ENCODE results near the gene ATP11A. TPM values are rescaled to one million over a fixed set of nuclear protein-coding genes. Genes with fewer than 3 reads are reported as not detected.

Gene ATP11A
- total RNA-seq, 1 donor from 2014 or later = 211 TPM

DNA sequence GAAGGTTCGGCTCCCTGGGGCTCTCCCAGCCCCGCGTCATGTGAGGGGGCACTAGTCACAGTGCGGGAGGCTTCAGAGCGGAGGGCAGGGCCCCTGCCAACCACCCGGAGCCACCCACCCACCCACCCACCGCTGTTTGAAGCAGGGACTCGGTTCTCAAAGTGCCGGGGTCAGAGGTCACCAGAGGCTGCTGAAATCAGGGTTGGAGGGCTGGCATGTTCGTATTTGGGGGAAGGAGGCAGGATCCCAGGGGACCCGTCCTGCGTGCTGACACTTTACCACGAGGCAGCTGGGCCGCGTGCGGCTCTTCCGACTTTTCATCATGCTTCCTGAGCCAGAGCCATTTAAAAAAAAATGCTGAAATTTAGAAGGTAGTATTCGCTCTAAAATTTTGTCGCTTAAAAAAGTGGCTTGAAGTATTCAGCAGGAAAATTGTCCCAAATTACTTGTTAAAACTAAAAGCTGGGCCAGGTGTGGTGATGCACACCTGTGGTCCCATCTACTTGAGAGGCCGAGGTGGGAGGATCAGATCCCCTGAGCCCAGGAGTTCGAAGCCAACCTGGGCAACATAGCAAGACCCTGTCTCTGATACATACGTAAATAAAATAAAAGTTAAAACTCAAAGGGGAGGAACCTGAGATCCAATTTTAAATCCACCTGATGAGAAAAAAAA is 21.2 kb downstream of the ATP11A start:
- Mint-ChIP-seq H3K9me3 (ENCODE audit: unreplicated experiment) (no peaks in the 10 kb centered on the region), H3K4me3 (ENCODE audit: unreplicated experiment) (peak overlapping the region; percentile 56), H3K4me1 (ENCODE audit: unreplicated experiment) (peaks cover 82% of the 10 kb centered on the region), H3K27me3 (ENCODE audit: unreplicated experiment) (peaks cover 11% of the 10 kb centered on the region), H3K36me3 (ENCODE audit: low read depth, unreplicated experiment) (peaks cover 8% of the 10 kb centered on the region), H3K27ac (ENCODE audit: unreplicated experiment) (peak overlapping the region; percentile 91)
- TF ChIP-seq, protein P1, sequence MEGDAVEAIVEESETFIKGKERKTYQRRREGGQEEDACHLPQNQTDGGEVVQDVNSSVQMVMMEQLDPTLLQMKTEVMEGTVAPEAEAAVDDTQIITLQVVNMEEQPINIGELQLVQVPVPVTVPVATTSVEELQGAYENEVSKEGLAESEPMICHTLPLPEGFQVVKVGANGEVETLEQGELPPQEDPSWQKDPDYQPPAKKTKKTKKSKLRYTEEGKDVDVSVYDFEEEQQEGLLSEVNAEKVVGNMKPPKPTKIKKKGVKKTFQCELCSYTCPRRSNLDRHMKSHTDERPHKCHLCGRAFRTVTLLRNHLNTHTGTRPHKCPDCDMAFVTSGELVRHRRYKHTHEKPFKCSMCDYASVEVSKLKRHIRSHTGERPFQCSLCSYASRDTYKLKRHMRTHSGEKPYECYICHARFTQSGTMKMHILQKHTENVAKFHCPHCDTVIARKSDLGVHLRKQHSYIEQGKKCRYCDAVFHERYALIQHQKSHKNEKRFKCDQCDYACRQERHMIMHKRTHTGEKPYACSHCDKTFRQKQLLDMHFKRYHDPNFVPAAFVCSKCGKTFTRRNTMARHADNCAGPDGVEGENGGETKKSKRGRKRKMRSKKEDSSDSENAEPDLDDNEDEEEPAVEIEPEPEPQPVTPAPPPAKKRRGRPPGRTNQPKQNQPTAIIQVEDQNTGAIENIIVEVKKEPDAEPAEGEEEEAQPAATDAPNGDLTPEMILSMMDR (IDR thresholded peaks at IDR 0.05; ENCODE audit: unreplicated experiment) = peak; percentile 32
- DNase-seq (ENCODE audit: low spot score) = no peak

DNA sequence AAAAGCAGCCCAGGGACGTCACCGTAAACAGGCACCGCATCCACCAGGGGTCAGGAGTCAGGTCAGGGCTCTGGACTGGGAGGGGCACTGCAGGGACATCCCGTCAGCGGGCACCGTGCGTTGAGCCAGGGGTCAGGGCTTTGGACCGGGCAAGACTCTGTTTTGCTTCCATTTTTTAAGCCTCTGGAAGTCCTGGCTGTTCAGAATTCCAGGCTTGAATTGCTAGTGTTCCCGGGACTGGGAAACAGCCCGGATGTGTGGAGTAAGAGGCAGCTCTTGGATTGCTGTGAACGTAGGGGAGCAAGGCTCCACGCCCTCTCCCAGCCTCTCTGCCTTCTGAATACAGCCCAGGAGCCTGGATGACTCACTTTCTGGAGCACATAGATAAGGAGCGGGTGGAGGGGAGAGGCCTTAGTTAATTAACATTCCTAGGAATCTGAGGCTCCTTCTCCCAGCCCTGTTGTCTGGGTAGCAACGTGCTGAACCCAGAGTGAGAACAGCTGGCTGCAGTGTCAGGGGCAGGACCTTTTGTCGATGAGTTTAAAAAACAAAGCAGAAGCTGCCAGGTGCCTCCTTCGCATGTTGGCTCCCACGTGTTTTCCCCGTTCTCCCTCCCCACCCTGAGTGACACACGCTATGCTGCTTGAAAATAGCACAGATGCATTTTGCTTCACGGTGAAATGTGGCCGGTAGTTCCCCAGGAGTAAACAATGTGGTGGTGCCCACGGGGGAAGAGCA is 21.9 kb downstream of the ATP11A start:
- Mint-ChIP-seq H3K9me3 (ENCODE audit: unreplicated experiment) (no peaks in the 10 kb centered on the region), H3K36me3 (ENCODE audit: low read depth, unreplicated experiment) (peaks cover 8% of the 10 kb centered on the region), H3K4me3 (ENCODE audit: unreplicated experiment) (no peak overlapping the region), H3K4me1 (ENCODE audit: unreplicated experiment) (peaks cover 78% of the 10 kb centered on the region), H3K27me3 (ENCODE audit: unreplicated experiment) (peaks cover 11% of the 10 kb centered on the region), H3K27ac (ENCODE audit: unreplicated experiment) (peak overlapping the region; percentile 91)
- DNase-seq (ENCODE audit: low spot score) = peak; percentile 61
- TF ChIP-seq, protein P1 (IDR thresholded peaks at IDR 0.05; ENCODE audit: unreplicated experiment) = peak; percentile 14

DNA sequence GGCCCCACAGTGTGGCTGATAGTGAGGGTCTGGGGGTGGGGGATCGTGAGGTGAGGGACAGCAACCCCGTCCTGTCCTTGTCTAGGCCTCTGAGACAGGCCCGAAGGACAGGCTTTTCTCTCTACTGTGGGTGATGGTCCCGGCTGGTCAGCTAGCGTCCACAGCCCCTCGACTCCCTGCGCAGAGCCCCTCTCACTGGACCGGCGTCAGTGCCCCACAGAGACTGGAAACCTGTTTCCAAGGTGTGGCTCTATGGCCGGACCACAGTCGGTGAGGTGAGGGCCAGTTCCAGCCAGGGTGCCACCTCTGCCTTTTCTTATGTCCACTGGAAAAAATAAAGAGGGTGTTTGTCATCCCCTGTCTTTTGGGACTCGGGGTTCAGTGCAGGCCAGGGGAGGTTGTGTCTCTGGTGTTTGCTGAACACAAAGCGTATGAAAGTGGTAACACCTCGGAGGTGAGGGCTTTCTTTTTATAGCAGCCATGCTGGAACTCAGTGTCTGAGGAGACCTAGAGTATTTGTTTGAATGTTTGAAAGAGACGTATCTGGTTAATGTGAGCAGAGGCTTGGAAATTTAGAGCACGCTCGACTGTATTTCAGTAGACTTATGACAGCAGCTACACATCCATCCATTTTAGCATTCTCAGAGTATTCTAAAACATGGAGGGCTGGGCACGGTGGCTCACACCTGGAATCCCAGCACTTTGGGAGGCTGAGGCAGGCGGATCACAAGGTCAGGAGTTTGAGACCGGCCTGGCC is 22.8 kb downstream of the ATP11A start:
- Mint-ChIP-seq H3K27ac (ENCODE audit: unreplicated experiment) (peak overlapping the region; percentile 91), H3K27me3 (ENCODE audit: unreplicated experiment) (peaks cover 8% of the 10 kb centered on the region), H3K4me1 (ENCODE audit: unreplicated experiment) (peaks cover 79% of the 10 kb centered on the region), H3K36me3 (ENCODE audit: low read depth, unreplicated experiment) (peaks cover 16% of the 10 kb centered on the region), H3K4me3 (ENCODE audit: unreplicated experiment) (no peak overlapping the region), H3K9me3 (ENCODE audit: unreplicated experiment) (no peaks in the 10 kb centered on the region)
- no peak for DNase-seq (ENCODE audit: low spot score)
- TF ChIP-seq, protein P1 (IDR thresholded peaks at IDR 0.05; ENCODE audit: unreplicated experiment) = no peak

DNA sequence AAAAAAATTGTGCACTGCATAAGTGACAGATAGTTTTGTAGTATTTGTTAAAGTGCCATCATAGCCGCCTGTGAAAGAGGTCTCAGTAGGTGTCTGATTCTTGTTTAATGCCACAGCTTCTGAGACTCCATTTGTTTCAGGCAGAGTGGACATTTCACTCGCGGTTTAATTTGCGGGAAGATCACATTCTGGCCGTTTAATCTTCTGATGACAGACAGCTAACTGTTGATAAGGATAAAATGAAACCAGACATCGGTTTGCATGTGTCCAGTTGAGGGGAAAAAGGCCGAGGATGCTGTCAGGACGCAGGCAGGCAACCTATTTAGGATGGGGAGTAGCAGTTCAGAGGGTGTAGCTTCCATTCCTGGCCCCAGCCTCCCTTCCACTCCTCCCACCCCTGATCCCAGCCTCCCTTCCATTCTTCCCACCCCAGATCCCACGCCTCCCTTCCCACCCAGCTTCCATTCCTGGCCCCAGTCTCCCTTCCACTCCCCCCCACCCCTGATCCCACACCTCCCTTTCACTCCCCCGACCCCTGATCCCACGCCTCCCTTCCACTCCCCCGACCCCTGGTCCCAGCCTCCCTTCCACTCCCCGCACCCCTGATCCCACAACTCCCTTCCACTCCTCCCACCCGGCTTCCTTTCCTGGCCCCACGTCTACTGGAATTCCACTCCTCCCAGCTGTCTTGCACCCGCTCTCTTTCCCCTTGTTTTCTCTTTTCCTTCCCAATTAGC is 23.8 kb downstream of the ATP11A start:
- H3K36me3 Mint-ChIP-seq (ENCODE audit: low read depth, unreplicated experiment) = peaks cover 16% of the 10 kb centered on the region
- no peak overlapping the region for H3K4me3 Mint-ChIP-seq (ENCODE audit: unreplicated experiment)
- H3K27me3 Mint-ChIP-seq (ENCODE audit: unreplicated experiment) = peaks cover 6% of the 10 kb centered on the region
- peaks cover 69% of the 10 kb centered on the region for H3K4me1 Mint-ChIP-seq (ENCODE audit: unreplicated experiment)
- no peak for DNase-seq (ENCODE audit: low spot score)
- no peaks in the 10 kb centered on the region for H3K9me3 Mint-ChIP-seq (ENCODE audit: unreplicated experiment)
- H3K27ac Mint-ChIP-seq (ENCODE audit: unreplicated experiment) = no peak overlapping the region
- TF ChIP-seq, protein P1 (IDR thresholded peaks at IDR 0.05; ENCODE audit: unreplicated experiment) = no peak

Measured in endothelial cell (in vitro differentiated cells).